Measurements from ENCODE around the gene PCBP4.
"Not testable (repeated sequence)": the region's sequence is repeated elsewhere in the genome, so short reads cannot be mapped to it uniquely, and the experiment has no call there.

The PCBP4 gene

GRCh38 chr3:51937611-51938450 lies 29.4 kb downstream of the PCBP4 start:
- no peak for DNase-seq

DNA sequence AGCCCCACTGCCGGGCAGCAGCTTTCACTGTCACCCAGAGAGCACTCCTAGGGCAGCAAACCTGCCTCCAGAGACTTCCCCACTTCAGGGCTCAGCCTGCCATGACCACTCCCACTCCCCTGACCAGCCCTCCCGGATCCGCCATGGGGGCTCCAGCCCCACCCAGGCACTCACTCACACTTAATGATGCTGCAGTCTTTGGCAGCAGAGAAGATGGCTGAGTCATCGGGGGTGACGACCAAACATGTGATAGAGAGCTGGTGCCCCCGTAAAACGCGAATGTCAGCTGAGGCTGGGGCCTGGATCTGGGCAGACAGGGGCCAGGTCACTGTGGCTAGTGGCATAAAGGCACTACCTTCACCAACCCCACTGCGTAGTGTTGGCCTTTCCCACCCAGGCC lies 30.2 kb downstream of the PCBP4 start:
- DNase-seq, result no peak

DNA sequence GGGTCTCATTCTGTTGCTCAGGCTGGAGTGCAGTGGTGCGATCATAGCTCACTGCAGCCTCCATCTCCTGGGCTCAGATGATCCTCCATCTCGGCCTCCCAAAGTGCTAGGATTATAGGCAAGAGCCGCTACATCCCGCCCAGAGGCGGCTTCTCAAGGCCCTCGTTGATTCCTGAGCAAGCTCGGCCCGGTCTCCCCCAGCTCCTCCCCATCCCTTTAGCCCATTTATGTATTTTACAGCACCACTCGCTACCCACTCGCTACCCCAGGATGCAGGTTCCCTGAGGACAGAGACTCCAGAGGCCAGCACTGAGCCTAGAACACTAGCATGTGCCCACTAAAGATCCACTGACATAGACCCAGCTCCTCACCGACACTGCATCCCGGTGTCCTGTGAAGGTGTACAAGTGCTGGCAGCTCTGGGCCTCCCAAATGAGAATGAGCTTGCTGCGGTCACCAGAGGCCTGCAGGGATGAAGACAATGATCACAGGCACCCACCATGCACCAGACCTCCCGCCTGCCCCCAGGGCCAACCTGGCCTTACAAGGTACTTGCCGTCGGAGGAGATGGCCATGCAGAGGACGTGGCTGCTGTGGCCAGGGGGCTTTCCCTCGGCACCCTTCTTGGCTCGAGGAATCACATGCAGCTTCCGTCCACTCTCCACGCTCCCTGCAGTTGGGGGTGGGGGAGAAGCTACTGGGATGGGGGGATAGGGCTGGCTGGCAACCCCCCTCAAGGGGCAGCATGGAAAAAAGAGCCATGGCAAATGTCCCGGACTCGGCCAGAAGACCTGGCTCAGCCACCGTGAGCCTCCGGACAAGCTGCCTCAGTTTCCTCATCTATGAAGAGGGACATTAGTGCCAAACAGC lies 31.1 kb downstream of the PCBP4 start:
- no peak for DNase-seq

DNA sequence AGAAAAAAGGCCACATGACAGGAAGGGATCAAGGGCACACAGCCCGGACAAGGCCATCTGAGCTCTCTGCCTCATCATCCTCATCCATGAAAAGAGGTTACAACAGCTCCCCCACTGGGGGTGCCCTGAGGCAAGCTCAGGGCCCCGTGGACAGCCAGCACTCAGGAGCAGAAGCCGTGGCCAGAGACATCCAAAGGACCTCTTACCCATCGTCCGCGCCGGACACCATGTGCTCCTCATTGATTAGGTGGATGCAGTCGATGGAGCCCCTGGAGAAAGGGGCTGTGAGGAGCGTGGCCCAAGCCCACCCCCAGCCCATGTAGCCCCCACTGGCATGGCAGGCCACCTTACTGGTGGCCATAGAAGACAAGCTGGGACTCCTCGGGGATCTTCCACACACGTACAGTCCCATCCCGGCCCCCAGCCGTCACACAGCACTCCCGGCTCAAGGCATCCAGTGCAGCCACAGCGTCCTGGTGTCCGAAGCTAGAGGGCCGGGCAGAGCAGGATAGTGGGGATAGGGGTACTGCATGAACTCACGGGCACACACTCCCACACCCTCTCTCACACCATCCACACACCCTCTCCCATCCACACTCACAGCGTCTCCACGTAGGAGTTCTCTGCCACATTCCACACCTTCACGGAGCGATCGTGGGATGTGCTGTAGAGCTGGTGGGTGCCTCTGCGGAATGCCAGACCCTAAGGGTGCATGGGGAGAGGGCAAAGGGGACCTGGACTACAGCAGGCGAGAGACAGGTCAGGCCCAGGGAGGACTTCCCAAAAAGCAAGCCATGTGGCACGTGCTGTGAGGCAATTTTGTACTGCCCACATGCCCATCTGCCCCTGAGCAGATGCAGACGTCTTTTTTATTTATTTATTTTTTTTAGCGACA lies 32.0 kb downstream of the PCBP4 start:
- DNase-seq, result no peak

GRCh38 chr3:51934139-51934850 lies 33.0 kb downstream of the PCBP4 start:
- no peak for DNase-seq

GRCh38 chr3:51933471-51934138 lies 33.6 kb downstream of the PCBP4 start:
- no peak for DNase-seq

DNA sequence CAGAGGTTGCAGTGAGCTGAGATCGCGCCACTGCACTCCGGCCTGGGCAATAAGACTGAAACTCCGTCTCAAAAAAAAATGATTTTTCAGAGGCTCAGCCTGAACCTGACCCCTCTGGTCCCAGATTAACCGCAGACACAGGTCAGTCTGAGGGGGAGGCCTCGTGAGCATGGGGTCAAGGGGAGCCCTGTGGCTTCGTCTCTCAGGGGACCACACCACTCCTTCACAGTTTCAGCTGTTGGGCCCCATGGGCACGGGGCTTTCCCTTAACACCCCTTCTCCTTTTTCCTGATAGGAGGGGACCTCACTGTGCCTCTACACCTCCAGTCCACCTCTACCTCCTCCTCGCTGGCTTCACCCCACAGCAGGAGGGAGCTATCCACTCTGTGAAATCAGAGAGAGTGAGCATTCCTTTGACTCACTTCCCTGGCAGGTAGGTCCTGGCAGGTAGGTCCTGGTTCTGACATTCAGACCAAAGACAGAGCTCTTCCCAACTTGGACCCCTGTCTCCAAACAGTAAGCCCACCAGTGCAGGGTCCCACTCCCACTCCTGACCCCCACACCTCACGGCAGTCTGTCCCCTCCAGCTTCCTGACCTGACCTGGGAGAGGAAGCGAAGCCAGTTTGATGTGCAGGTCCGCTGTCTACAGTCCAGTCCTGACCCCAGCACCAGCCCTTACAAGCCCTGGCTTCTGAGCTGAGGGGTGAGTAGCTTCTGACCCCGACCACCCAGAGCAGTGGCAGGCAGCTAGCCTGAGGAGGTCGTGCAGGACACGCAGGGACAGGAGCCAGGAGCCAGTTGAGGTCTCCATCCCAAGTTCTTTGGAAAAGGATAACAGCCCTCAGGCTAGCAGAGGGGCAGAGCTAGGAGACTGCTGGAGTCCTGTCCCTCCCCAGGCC lies 34.5 kb downstream of the PCBP4 start:
- no peak for DNase-seq

DNA sequence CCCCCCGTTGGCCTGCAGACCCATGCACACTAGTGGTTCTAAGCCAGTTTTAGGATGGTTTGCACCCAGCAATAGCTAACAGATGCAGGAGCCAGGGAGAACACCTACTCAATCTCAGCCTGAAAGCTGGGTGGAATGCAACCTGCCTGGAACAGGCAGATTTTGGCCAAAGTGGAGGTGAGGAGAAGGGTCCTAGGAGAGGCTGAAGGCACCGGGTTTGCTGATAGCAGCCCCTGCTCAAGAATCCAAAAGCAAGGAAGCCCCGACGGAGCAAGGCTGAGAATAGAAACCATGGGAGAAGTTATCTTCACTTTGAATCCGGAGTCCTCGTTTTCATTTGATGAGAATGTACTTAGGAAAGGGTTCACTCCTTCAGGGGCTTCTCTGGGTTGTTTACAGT lies 35.5 kb downstream of the PCBP4 start:
- no peak for DNase-seq

DNA sequence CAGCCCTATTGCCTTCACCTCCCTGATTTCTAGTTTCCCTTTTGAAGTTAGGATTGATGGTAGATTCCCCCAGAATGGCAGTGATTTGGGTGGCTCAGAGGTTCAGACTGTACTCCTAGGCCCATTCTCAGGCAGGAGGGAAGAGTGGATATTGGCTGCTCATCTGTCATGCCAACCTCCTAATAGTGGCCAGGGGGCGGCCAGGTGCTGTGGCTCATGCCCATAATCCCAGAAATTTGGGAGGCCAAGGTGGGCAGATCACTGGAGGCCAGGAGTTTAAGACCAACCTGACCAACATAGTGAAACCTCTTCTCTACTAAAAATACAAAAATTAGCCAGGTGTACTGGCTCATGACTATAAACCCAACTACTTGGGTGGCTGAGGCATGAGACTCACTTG lies 36.8 kb downstream of the PCBP4 start:
- DNase-seq, result no peak

DNA sequence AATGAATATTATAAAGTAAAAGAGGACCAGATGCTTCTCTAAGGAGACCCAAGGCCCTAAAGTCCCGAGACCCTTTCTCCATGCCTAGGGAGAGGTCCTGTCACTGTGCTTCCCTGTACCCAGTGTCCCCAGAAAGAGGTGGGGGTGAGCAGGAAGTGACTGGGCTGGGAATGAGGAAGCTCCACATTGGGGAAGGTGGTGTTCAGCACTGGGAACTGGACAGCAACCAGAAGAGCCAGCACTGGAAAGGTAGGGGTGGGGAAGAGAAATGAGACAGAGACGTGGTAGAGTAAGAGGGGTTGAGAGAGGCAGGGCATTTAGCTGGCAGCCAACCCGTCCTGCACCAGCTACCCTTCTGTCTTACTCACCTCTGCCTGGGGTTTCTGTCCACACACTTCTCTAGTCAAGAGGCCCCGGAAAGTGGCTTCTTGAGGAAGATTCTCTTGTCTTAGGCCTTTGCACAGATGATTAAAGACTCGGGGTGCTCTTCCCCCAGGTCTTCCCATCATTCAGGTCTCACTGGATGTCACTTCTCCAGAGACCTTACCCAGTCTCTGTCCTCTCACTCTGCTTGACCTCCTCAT lies 37.7 kb downstream of the PCBP4 start:
- no peak for DNase-seq

GRCh38 chr3:51928981-51929380 lies 38.3 kb downstream of the PCBP4 start:
- not testable (repeated sequence) for DNase-seq

DNA sequence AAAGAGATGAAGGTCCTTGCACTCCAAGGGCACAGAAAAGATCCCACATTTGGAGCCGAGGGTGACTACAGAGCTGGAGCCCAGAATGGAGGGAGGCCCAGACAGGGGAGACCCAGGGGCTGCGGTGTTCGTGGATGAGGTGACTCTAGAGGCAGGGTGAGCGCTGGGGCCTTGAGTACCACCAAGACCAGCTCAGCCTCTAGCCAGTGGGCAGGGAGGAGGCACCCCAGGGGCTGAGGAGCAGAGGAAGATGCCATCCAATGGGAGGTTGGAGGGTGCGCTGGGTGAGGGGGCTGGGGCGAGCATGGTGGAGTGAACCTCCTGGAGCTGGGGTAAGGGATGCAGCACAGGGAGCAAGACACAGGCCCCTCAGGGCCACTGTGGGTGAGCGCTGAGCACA lies 38.8 kb downstream of the PCBP4 start:
- DNase-seq, result no peak

- no peak for DNase-seq
Observed at GRCh38 chr3:51927061-51927977, 39.9 kb downstream of the PCBP4 start.

- no peak for DNase-seq
Observed at GRCh38 chr3:51921081-51921578, 46.1 kb downstream of the PCBP4 start.

DNA sequence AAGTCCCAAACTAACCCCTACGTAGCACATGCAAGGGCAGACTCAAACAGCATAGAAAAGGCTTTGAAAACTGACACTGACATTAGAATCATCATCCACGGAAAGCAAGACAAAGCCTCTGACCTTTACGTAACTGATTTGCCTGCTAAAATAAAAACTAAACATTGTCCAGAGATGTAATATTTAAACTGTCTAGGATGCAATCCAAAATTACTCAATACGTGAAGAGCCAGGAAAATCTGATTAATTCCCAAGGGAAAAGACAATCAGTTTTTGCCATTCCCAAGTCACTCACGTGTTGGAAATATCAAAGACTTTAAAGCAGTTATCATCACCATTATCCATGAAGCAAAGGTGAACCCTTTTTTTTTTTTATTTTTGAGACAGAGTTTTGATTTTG lies 50.8 kb downstream of the PCBP4 start:
- no peak for DNase-seq

- no peak for DNase-seq
Observed at GRCh38 chr3:51908026-51908425, 59.2 kb downstream of the PCBP4 start.

Data from NCI-H1105 (cell line).